ENCODE data around the gene ALDH5A1. TPM values are rescaled to one million over a fixed set of nuclear protein-coding genes. Genes with fewer than 3 reads are reported as not detected.

The ALDH5A1 gene
- total RNA-seq, 1 experiment from 2014 or later: 11.3 TPM

- no peak for DNase-seq (ENCODE audit: low read depth)
- in situ Hi-C loops (cut with HindIII; ENCODE audit: low pct_unique_long_range_greater_than_20kb, low sequenced_read_pairs): no loop called here
Measured at GRCh38 chr6:24513602-24514001, 18.8 kb downstream of the ALDH5A1 start.

GRCh38 chr6:24517659-24518543 lies 23.1 kb downstream of the ALDH5A1 start:
- peak; percentile 77 for DNase-seq (ENCODE audit: low read depth)
- in situ Hi-C loops (cut with HindIII; ENCODE audit: low pct_unique_long_range_greater_than_20kb, low sequenced_read_pairs): no loop called here

GRCh38 chr6:24520929-24521546 lies 26.3 kb downstream of the ALDH5A1 start:
- in situ Hi-C loops (cut with HindIII; ENCODE audit: low pct_unique_long_range_greater_than_20kb, low sequenced_read_pairs): no loop called here
- peak; percentile 49 for DNase-seq (ENCODE audit: low read depth)

- in situ Hi-C loops (cut with HindIII; ENCODE audit: low pct_unique_long_range_greater_than_20kb, low sequenced_read_pairs): no loop called here
Measured at GRCh38 chr6:24522228-24523176, 27.7 kb downstream of the ALDH5A1 start.

GRCh38 chr6:24524329-24524728 lies 29.6 kb downstream of the ALDH5A1 start:
- no peak for DNase-seq (ENCODE audit: low read depth)

More at GRCh38 chr6:24522228-24523176, 27.7 kb downstream of the ALDH5A1 start:
- DNase-seq (ENCODE audit: low read depth): peak; percentile 100

GRCh38 chr6:24524805-24525204 lies 30.0 kb downstream of the ALDH5A1 start:
- DNase-seq (ENCODE audit: low read depth): peak; percentile 60
- in situ Hi-C loops (cut with HindIII; ENCODE audit: low pct_unique_long_range_greater_than_20kb, low sequenced_read_pairs): no loop called here

More at GRCh38 chr6:24524329-24524728, 29.6 kb downstream of the ALDH5A1 start:
- in situ Hi-C loops (cut with HindIII; ENCODE audit: low pct_unique_long_range_greater_than_20kb, low sequenced_read_pairs): no loop called here

GRCh38 chr6:24529985-24530384 lies 35.2 kb downstream of the ALDH5A1 start:
- in situ Hi-C loops (cut with HindIII; ENCODE audit: low pct_unique_long_range_greater_than_20kb, low sequenced_read_pairs): no loop called here
- DNase-seq (ENCODE audit: low read depth): no peak

GRCh38 chr6:24534329-24534728 lies 39.6 kb downstream of the ALDH5A1 start:
- in situ Hi-C loops (cut with HindIII; ENCODE audit: low pct_unique_long_range_greater_than_20kb, low sequenced_read_pairs): no loop called here
- DNase-seq (ENCODE audit: low read depth): no peak

- in situ Hi-C loops (cut with HindIII; ENCODE audit: low pct_unique_long_range_greater_than_20kb, low sequenced_read_pairs): no loop called here
Measured at GRCh38 chr6:24535210-24535609, 40.4 kb downstream of the ALDH5A1 start.

GRCh38 chr6:24536466-24536865 lies 41.7 kb downstream of the ALDH5A1 start:
- DNase-seq (ENCODE audit: low read depth): no peak
- in situ Hi-C loops (cut with HindIII; ENCODE audit: low pct_unique_long_range_greater_than_20kb, low sequenced_read_pairs): no loop called here

More at GRCh38 chr6:24535210-24535609, 40.4 kb downstream of the ALDH5A1 start:
- DNase-seq (ENCODE audit: low read depth): no peak

- in situ Hi-C loops (cut with HindIII; ENCODE audit: low pct_unique_long_range_greater_than_20kb, low sequenced_read_pairs): no loop called here
- no peak for DNase-seq (ENCODE audit: low read depth)
Measured at GRCh38 chr6:24537082-24537699, 42.4 kb downstream of the ALDH5A1 start.

GRCh38 chr6:24537771-24538385 lies 43.1 kb downstream of the ALDH5A1 start:
- no peak for DNase-seq (ENCODE audit: low read depth)
- in situ Hi-C loops (cut with HindIII; ENCODE audit: low pct_unique_long_range_greater_than_20kb, low sequenced_read_pairs): no loop called here

GRCh38 chr6:24539416-24539815 lies 44.6 kb downstream of the ALDH5A1 start:
- in situ Hi-C loops (cut with HindIII; ENCODE audit: low pct_unique_long_range_greater_than_20kb, low sequenced_read_pairs): no loop called here
- no peak for DNase-seq (ENCODE audit: low read depth)

- DNase-seq (ENCODE audit: low read depth): no peak
- in situ Hi-C loops (cut with HindIII; ENCODE audit: low pct_unique_long_range_greater_than_20kb, low sequenced_read_pairs): no loop called here
Measured at GRCh38 chr6:24540197-24540596, 45.4 kb downstream of the ALDH5A1 start.

- in situ Hi-C loops (cut with HindIII; ENCODE audit: low pct_unique_long_range_greater_than_20kb, low sequenced_read_pairs): no loop called here
- no peak for DNase-seq (ENCODE audit: low read depth)
Measured at GRCh38 chr6:24543683-24544082, 48.9 kb downstream of the ALDH5A1 start.

- in situ Hi-C loops (cut with HindIII; ENCODE audit: low pct_unique_long_range_greater_than_20kb, low sequenced_read_pairs): no loop called here
- no peak for DNase-seq (ENCODE audit: low read depth)
Measured at GRCh38 chr6:24545183-24545582, 50.4 kb downstream of the ALDH5A1 start.

- no peak for DNase-seq (ENCODE audit: low read depth)
- in situ Hi-C loops (cut with HindIII; ENCODE audit: low pct_unique_long_range_greater_than_20kb, low sequenced_read_pairs): no loop called here
Measured at GRCh38 chr6:24545691-24546090, 50.9 kb downstream of the ALDH5A1 start.

GRCh38 chr6:24546439-24546838 lies 51.7 kb downstream of the ALDH5A1 start:
- in situ Hi-C loops (cut with HindIII; ENCODE audit: low pct_unique_long_range_greater_than_20kb, low sequenced_read_pairs): no loop called here
- no peak for DNase-seq (ENCODE audit: low read depth)

All from Caki2 (cell line).